ENCODE measurements around the gene MYO3B.

DNA sequence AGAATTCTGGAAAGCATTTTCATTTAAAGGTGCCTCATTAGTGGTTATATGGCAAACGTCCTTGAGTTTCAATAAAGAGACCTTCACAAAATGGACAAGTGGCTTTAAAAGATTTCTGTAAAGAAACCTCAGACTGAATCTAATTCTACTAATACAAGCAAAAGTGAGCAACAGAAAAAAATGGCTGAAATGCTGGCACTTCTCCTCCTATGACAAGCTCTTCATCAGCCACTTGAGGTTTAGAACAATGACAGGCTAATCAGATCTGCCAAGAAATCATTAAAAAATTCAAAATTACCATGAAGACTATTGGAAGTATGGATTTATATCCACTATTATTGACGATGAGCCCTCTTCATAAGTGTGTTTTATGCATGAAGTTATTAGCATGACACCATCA is 71.8 kb downstream of the MYO3B start:
- TF ChIP-seq, protein P1, sequence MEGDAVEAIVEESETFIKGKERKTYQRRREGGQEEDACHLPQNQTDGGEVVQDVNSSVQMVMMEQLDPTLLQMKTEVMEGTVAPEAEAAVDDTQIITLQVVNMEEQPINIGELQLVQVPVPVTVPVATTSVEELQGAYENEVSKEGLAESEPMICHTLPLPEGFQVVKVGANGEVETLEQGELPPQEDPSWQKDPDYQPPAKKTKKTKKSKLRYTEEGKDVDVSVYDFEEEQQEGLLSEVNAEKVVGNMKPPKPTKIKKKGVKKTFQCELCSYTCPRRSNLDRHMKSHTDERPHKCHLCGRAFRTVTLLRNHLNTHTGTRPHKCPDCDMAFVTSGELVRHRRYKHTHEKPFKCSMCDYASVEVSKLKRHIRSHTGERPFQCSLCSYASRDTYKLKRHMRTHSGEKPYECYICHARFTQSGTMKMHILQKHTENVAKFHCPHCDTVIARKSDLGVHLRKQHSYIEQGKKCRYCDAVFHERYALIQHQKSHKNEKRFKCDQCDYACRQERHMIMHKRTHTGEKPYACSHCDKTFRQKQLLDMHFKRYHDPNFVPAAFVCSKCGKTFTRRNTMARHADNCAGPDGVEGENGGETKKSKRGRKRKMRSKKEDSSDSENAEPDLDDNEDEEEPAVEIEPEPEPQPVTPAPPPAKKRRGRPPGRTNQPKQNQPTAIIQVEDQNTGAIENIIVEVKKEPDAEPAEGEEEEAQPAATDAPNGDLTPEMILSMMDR (IDR thresholded peaks at IDR 0.05), result no peak
- TF ChIP-seq POLR2A (IDR thresholded peaks at IDR 0.05), result no peak
